DMS53 treated with DMSO at 0.1 percent for 48 hours (cell line): ENCODE data around the gene KRT74.
A peak's percentile ranks its signal among the peaks of the same experiment; 100 is the strongest.
"Not testable (repeated sequence)": the region's sequence is repeated elsewhere in the genome, so short reads cannot be mapped to it uniquely, and the experiment has no call there.

Experiments used
- DNase-seq: peaks from one replicate; lab custom pipeline; 2025; ENCODE audit not compliant: unreplicated experiment; lab: John Stamatoyannopoulos, UW

KRT74 gene

GRCh38 chr12:52603314-52603713 is 29.7 kb upstream of the KRT74 start:
- no peak for DNase-seq

- DNase-seq, result no peak
Measured at GRCh38 chr12:52602552-52602951, 28.9 kb upstream of the KRT74 start.

GRCh38 chr12:52601671-52602070 is 28.0 kb upstream of the KRT74 start:
- DNase-seq, result no peak

GRCh38 chr12:52600941-52601481 is 27.4 kb upstream of the KRT74 start, which contains the start of gene KRT72:
TSS of gene KRT72 (minus strand) at chr12:52601463. CDS start at chr12:52601452, 11 bp downstream.
- no peak for DNase-seq

GRCh38 chr12:52600475-52600874 is 26.8 kb upstream of the KRT74 start:
- no peak for DNase-seq

- DNase-seq, result no peak
Measured at GRCh38 chr12:52600071-52600470, 26.4 kb upstream of the KRT74 start.

- no peak for DNase-seq
Measured at GRCh38 chr12:52598966-52599365, 25.3 kb upstream of the KRT74 start.

- DNase-seq, result not testable (repeated sequence)
Measured at GRCh38 chr12:52594237-52594636, 20.6 kb upstream of the KRT74 start.

GRCh38 chr12:52591521-52591920 is 17.9 kb upstream of the KRT74 start:
- DNase-seq, result no peak

GRCh38 chr12:52590021-52590420 is 16.4 kb upstream of the KRT74 start:
- no peak for DNase-seq

- DNase-seq, result no peak
Measured at GRCh38 chr12:52587563-52587962, 13.9 kb upstream of the KRT74 start.

GRCh38 chr12:52585946-52586345 is 12.3 kb upstream of the KRT74 start:
- no peak for DNase-seq

- no peak for DNase-seq
Measured at GRCh38 chr12:52585066-52585465, 11.4 kb upstream of the KRT74 start.

- DNase-seq, result no peak
Measured at GRCh38 chr12:52584156-52584682, 10.6 kb upstream of the KRT74 start.

- DNase-seq, result peak; percentile 41
Measured at GRCh38 chr12:52582971-52583456, 9.4 kb upstream of the KRT74 start.

GRCh38 chr12:52582486-52582885 is 8.8 kb upstream of the KRT74 start:
- no peak for DNase-seq

- DNase-seq, result no peak
Measured at GRCh38 chr12:52581481-52581880, 7.8 kb upstream of the KRT74 start.

GRCh38 chr12:52581066-52581465 is 7.4 kb upstream of the KRT74 start:
- no peak for DNase-seq

GRCh38 chr12:52580496-52580895 is 6.9 kb upstream of the KRT74 start:
- no peak for DNase-seq

GRCh38 chr12:52579468-52580465 is 6.1 kb upstream of the KRT74 start:
- no peak for DNase-seq

GRCh38 chr12:52578469-52578868 is 4.8 kb upstream of the KRT74 start:
- no peak for DNase-seq

GRCh38 chr12:52577316-52577715 is 3.7 kb upstream of the KRT74 start:
- DNase-seq, result no peak
